HL-60 (cell line): ENCODE data around the gene TBCE.
"Not testable (repeated sequence)": the region's sequence is repeated elsewhere in the genome, so short reads cannot be mapped to it uniquely, and the experiment has no call there.

Source experiments
- DNase-seq, 2 experiments: peaks; one replicate each; pipeline ENCODE4 v3.0.0-alpha.2; 2010 to 2020; ENCODE audit warnings: low read depth in 1 of 2, low spot score in 1 of 2
- H3K27ac ChIP-seq: fragments of 250-450 bp; sonication (Bioruptor Pico); replicated peaks from 2 replicates; pipeline ENCODE4 v1.5.1; 2020; ENCODE audit warnings: mild to moderate bottlenecking, moderate library complexity
- H3K27me3 ChIP-seq: fragments of 250-450 bp; sonication (Bioruptor Pico); 2 replicates; pipeline ENCODE4 v1.5.1; 2021; ENCODE audit warnings: mild to moderate bottlenecking, moderate library complexity; ENCODE audit not compliant: insufficient read depth, poor library complexity, severe bottlenecking
- H3K4me3 ChIP-seq: replicated peaks from 2 replicates; pipeline ENCODE4 v1.5.1; 2011; ENCODE audit warnings: mild to moderate bottlenecking, control low read depth, low read length; ENCODE audit not compliant: insufficient read depth
- GABPA ChIP-seq: IDR thresholded peaks from 2 replicates; pipeline ENCODE4 v1.6.1; 2012; ENCODE audit warnings: low read depth
- POLR2AphosphoS5 ChIP-seq: IDR thresholded peaks from 2 replicates; pipeline ENCODE4 v1.6.1; 2012; ENCODE audit warnings: low read depth
- SPI1 ChIP-seq: IDR thresholded peaks from 2 replicates; pipeline ENCODE4 v1.6.1; 2012; ENCODE audit warnings: low read depth, mild to moderate bottlenecking, borderline replicate concordance
- TF ChIP-seq, protein P1 (sequence below): IDR thresholded peaks from 2 replicates; pipeline ENCODE4 v1.6.1; 2012; ENCODE audit warnings: low read depth; ENCODE audit not compliant: insufficient replicate concordance
- TF ChIP-seq, protein P2 (sequence below): IDR thresholded peaks from one replicate; pipeline ENCODE4 v1.5.1; 2011; ENCODE audit warnings: low read length, control low read depth, inconsistent platforms; ENCODE audit not compliant: insufficient read depth

The TBCE gene

GRCh38 chr1:235358899-235359298 is 8.3 kb upstream of the TBCE start:
- H3K27ac ChIP-seq: no peak overlapping the region
- TF ChIP-seq POLR2AphosphoS5 (no peak), GABPA (no peak), SPI1 (no peak)
- TF ChIP-seq, protein P1, sequence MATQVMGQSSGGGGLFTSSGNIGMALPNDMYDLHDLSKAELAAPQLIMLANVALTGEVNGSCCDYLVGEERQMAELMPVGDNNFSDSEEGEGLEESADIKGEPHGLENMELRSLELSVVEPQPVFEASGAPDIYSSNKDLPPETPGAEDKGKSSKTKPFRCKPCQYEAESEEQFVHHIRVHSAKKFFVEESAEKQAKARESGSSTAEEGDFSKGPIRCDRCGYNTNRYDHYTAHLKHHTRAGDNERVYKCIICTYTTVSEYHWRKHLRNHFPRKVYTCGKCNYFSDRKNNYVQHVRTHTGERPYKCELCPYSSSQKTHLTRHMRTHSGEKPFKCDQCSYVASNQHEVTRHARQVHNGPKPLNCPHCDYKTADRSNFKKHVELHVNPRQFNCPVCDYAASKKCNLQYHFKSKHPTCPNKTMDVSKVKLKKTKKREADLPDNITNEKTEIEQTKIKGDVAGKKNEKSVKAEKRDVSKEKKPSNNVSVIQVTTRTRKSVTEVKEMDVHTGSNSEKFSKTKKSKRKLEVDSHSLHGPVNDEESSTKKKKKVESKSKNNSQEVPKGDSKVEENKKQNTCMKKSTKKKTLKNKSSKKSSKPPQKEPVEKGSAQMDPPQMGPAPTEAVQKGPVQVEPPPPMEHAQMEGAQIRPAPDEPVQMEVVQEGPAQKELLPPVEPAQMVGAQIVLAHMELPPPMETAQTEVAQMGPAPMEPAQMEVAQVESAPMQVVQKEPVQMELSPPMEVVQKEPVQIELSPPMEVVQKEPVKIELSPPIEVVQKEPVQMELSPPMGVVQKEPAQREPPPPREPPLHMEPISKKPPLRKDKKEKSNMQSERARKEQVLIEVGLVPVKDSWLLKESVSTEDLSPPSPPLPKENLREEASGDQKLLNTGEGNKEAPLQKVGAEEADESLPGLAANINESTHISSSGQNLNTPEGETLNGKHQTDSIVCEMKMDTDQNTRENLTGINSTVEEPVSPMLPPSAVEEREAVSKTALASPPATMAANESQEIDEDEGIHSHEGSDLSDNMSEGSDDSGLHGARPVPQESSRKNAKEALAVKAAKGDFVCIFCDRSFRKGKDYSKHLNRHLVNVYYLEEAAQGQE: no peak
- TF ChIP-seq, protein P2, sequence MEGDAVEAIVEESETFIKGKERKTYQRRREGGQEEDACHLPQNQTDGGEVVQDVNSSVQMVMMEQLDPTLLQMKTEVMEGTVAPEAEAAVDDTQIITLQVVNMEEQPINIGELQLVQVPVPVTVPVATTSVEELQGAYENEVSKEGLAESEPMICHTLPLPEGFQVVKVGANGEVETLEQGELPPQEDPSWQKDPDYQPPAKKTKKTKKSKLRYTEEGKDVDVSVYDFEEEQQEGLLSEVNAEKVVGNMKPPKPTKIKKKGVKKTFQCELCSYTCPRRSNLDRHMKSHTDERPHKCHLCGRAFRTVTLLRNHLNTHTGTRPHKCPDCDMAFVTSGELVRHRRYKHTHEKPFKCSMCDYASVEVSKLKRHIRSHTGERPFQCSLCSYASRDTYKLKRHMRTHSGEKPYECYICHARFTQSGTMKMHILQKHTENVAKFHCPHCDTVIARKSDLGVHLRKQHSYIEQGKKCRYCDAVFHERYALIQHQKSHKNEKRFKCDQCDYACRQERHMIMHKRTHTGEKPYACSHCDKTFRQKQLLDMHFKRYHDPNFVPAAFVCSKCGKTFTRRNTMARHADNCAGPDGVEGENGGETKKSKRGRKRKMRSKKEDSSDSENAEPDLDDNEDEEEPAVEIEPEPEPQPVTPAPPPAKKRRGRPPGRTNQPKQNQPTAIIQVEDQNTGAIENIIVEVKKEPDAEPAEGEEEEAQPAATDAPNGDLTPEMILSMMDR: no peak
- H3K27me3 ChIP-seq: no peaks in the 10 kb centered on the region
- DNase-seq: no peak
- H3K4me3 ChIP-seq: no peak overlapping the region

- H3K27me3 ChIP-seq, H3K4me3 ChIP-seq, H3K27ac ChIP-seq, DNase-seq: not testable (repeated sequence)
Observed at GRCh38 chr1:235364189-235364588, 3.0 kb upstream of the TBCE start.

DNA sequence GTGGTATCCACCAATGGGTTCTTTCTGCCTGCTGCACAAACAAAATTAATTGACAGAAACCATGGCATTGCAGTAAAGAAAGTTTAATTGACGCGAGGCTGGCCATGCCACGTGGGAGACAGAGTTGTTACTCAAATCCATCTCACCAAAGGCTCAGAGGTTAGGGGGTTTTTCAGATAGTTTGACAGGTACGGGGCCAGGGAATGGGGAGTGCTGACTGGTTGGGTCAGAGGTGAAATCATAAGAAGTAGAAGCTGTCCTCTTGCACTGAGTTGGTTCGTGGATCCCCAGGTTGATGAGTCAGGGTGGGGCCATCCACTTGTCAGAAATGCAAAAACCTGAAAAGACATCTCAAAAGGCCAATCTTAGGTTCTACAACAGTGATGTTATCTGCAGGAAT is 941 bp upstream of the TBCE start:
- peak overlapping the region; percentile 68; the same call in 1 of the 2 replicates for H3K27ac ChIP-seq
- no peak overlapping the region for H3K4me3 ChIP-seq
- TF ChIP-seq, protein P2: no peak
- TF ChIP-seq, protein P1: no peak
- TF ChIP-seq POLR2AphosphoS5 (no peak), GABPA (no peak), SPI1 (no peak)
- DNase-seq: no peak
- no peaks in the 10 kb centered on the region for H3K27me3 ChIP-seq

GRCh38 chr1:235368428-235368827 is 1.2 kb downstream of the TBCE start:
- H3K27me3 ChIP-seq: no peaks in the 10 kb centered on the region
- no peak overlapping the region for H3K27ac ChIP-seq
- DNase-seq: no peak
- peak overlapping the region; percentile 72 for H3K4me3 ChIP-seq
- TF ChIP-seq, protein P2: no peak
- no peak for TF ChIP-seq GABPA
- no peak for TF ChIP-seq POLR2AphosphoS5
- TF ChIP-seq, protein P1: no peak
- TF ChIP-seq SPI1: no peak
